H1 (cell line): ENCODE data around the gene SLIT3. TPM values are rescaled to one million over a fixed set of nuclear protein-coding genes. Genes with fewer than 3 reads are reported as not detected.

Experiments used
- CREB1 ChIP-seq: IDR thresholded peaks from 2 replicates; pipeline ENCODE4 v1.6.1; 2012; ENCODE audit warnings: inconsistent platforms
- EP300 ChIP-seq, 2 experiments: IDR thresholded peaks; 1 replicate in 1 of 2; 2 replicates in 1 of 2; pipeline ENCODE4 v1.6.1; 2011 to 2012; ENCODE audit warnings: low read depth in 2 of 2, low read length in 2 of 2, mild to moderate bottlenecking in 2 of 2, borderline replicate concordance in 1 of 2, inconsistent platforms in 1 of 2, moderate library complexity in 1 of 2
- POU5F1 ChIP-seq: IDR thresholded peaks from 2 replicates; pipeline ENCODE4 v1.6.1; 2011; ENCODE audit warnings: low read depth, mild to moderate bottlenecking, low read length, moderate library complexity
- polyA plus RNA-seq, 7 experiments: library from polyadenylated mRNA; depleted of rRNA in 3 of 7; stranded (reverse) in 5 of 7; unstranded in 2 of 7; fragments of >200 nt in 5 of 7; fragments of 200-250 nt in 2 of 7; gene quantifications; 1 replicate in 5 of 7; 2 replicates in 1 of 7; 4 replicates in 1 of 7; pipeline versions ENCODE4 v1.2.1 to v1.2.3, GENCODE V29; 2011 to 2013; ENCODE audit warnings: missing spikeins in 2 of 7, mixed read lengths in 2 of 7
- total RNA-seq: library from RNA; stranded (reverse); fragmentation: NEBNext Ultra II Directional; extraction: Animal tissue kit (Norgen Biotek cat#: 25700); gene quantifications from 2 replicates; pipeline ENCODE4 v1.2.1, GENCODE V29; 2021

SLIT3 gene
- total and polyA plus RNA-seq, 2 of the 8 experiments (the other 6 are each of a cell fraction or from before 2014, with no cell fraction given), result 1.1 to 1.2 TPM

DNA sequence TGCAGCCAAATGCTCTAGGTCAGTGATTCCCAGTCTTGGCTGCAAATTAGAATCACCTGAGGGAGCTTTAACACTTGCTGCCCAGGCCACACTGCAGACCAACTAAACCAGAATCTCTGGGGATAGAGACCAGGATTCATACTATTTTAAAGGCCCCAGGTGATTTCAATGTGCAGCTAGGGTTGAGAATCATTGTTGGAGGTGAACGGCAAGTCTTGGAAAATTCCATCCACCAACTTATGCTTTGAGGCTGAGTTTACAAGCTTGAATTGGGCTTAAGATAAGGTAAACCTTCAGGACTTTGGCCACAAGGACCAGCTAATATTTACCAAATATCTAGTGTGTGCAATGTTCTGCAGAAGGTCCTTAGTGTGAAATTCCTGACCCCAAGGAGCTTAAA is 27.5 kb downstream of the SLIT3 start (continued):
- TF ChIP-seq EP300 (IDR thresholded peaks at IDR 0.05; ENCODE audit: borderline replicate concordance in 1 of 2, low read depth in 2 of 2, low read length in 2 of 2) (no peak), CREB1 (no peak), POU5F1 (no peak)
